GM18508 (cell line): ENCODE results near the gene EPHB1.
"Not testable (repeated sequence)": the region's sequence is repeated elsewhere in the genome, so short reads cannot be mapped to it uniquely, and the experiment has no call there.

Experiments used
- ATAC-seq: cut with Tn5 transposase; IDR thresholded peaks from one replicate; pipeline ENCODE4 v1.9.1; 2021; ENCODE audit warnings: moderate number of reproducible peaks; ENCODE audit not compliant: insufficient read depth, unreplicated experiment

EPHB1 gene

GRCh38 chr3:135023996-135024658 is 229.1 kb downstream of the EPHB1 start:
- no peak for ATAC-seq

GRCh38 chr3:135030768-135031615 is 235.9 kb downstream of the EPHB1 start:
- not testable (repeated sequence) for ATAC-seq

GRCh38 chr3:135033737-135034136 is 238.7 kb downstream of the EPHB1 start:
- no peak for ATAC-seq

- no peak for ATAC-seq
These were observed 239.3 kb downstream of the EPHB1 start for GRCh38 chr3:135034291-135034768.

GRCh38 chr3:135034891-135035440 is 239.9 kb downstream of the EPHB1 start:
- ATAC-seq: no peak

GRCh38 chr3:135038186-135038585 is 243.1 kb downstream of the EPHB1 start:
- no peak for ATAC-seq

- not testable (repeated sequence) for ATAC-seq
These were observed 244.5 kb downstream of the EPHB1 start for GRCh38 chr3:135039536-135039935.

GRCh38 chr3:135040321-135041240 is 245.5 kb downstream of the EPHB1 start:
- no peak for ATAC-seq

GRCh38 chr3:135041601-135042000 is 246.5 kb downstream of the EPHB1 start:
- ATAC-seq: no peak

GRCh38 chr3:135047061-135047460 is 252.0 kb downstream of the EPHB1 start:
- no peak for ATAC-seq

- no peak for ATAC-seq
These were observed 255.5 kb downstream of the EPHB1 start for GRCh38 chr3:135050536-135050935.

- no peak for ATAC-seq
These were observed 256.4 kb downstream of the EPHB1 start for GRCh38 chr3:135051409-135051973.

GRCh38 chr3:135055449-135055848 is 260.4 kb downstream of the EPHB1 start:
- ATAC-seq: no peak

GRCh38 chr3:135056084-135056730 is 261.1 kb downstream of the EPHB1 start:
- no peak for ATAC-seq

- no peak for ATAC-seq
These were observed 261.8 kb downstream of the EPHB1 start for GRCh38 chr3:135056733-135057310.

- no peak for ATAC-seq
These were observed 262.9 kb downstream of the EPHB1 start for GRCh38 chr3:135057996-135058395.

GRCh38 chr3:135059580-135059979 is 264.5 kb downstream of the EPHB1 start:
- no peak for ATAC-seq

- not testable (repeated sequence) for ATAC-seq
These were observed 272.0 kb downstream of the EPHB1 start for GRCh38 chr3:135066844-135067727.
